ENCODE measurements around the gene IL13RA2.

DNA sequence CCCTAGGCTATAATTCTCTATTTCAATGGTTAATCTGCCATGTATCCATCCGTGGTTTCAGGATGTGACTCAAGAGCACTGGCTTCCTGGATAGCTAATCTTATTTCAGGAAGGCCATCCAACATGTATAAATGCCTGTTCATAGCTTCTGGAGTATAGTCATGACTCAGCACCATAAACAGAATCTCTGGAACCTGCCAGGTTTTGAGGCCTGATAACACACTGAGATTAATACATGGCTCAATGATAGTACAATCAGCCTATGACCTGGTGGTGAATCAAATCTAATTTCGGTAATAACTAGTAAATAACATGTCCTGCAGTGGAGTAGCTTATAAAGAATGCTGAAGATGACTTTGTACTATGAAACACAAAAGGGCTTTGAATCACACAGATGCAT is 5.7 kb upstream of the IL13RA2 start:
- TF ChIP-seq CTCF (IDR thresholded peaks at IDR 0.05) = no peak
- no peak for TF ChIP-seq POLR2AphosphoS5 (IDR thresholded peaks at IDR 0.05)
- no peak for TF ChIP-seq POLR2A (IDR thresholded peaks at IDR 0.05)

All from suprapubic skin (tissue), 4 donors.